Kidney epithelial cell (primary cell): Measurements from ENCODE around the gene CCDC190. TPM values are rescaled to one million over a fixed set of nuclear protein-coding genes. Genes with fewer than 3 reads are reported as not detected.
A peak's percentile ranks its signal among the peaks of the same experiment; 100 is the strongest.

ENCODE experiments used
- DNase-seq: peaks from one replicate; pipeline ENCODE4 v3.0.0-alpha.2; 2010; ENCODE audit warnings: low read depth
- H3K27me3 ChIP-seq: 2 replicates; pipeline ENCODE4 v1.6.0; 2011; ENCODE audit warnings: low read length; ENCODE audit not compliant: control insufficient read depth, insufficient read depth
- H3K36me3 ChIP-seq: 2 replicates; pipeline ENCODE4 v1.5.1; 2011; ENCODE audit warnings: low read length; ENCODE audit not compliant: control insufficient read depth, insufficient read depth
- H3K4me3 ChIP-seq: 2 replicates; pipeline ENCODE4 v1.5.1; 2011; ENCODE audit warnings: low read depth, mild to moderate bottlenecking, control low read depth, low read length
- CTCF ChIP-seq: IDR thresholded peaks from 2 replicates; pipeline ENCODE4 v1.5.1; 2011; ENCODE audit warnings: mild to moderate bottlenecking, moderate library complexity, low read length, control low read depth, inconsistent platforms; ENCODE audit not compliant: insufficient read depth, poor library complexity, severe bottlenecking
- total RNA-seq: library from RNA; depleted of rRNA; stranded (reverse); fragments of >200 nt; gene quantifications from 2 replicates; pipeline ENCODE4 v1.2.3, GENCODE V29; 2015

CCDC190 gene
- total RNA-seq, 1 donor from 2014 or later: not detected

GRCh38 chr1:162901243-162901642 is 40.3 kb upstream of the CCDC190 start:
- Histone ChIP-seq H3K4me3 (no peak overlapping the region), H3K36me3 (no peaks in the 10 kb centered on the region), H3K27me3 (no peaks in the 10 kb centered on the region)
- no peak for TF ChIP-seq CTCF
- DNase-seq: no peak

GRCh38 chr1:162899422-162900146 is 38.6 kb upstream of the CCDC190 start:
- Histone ChIP-seq H3K27me3 (no peaks in the 10 kb centered on the region), H3K36me3 (no peaks in the 10 kb centered on the region), H3K4me3 (no peak overlapping the region)
- no peak for TF ChIP-seq CTCF
- peak; percentile 34 for DNase-seq

- DNase-seq: no peak
- Histone ChIP-seq H3K4me3 (no peak overlapping the region), H3K27me3 (no peaks in the 10 kb centered on the region), H3K36me3 (no peaks in the 10 kb centered on the region)
- TF ChIP-seq CTCF: no peak
Measured at GRCh38 chr1:162893612-162893908, 32.6 kb upstream of the CCDC190 start.

- no peak for DNase-seq
Measured at GRCh38 chr1:162892906-162893611, 32.1 kb upstream of the CCDC190 start.

GRCh38 chr1:162889989-162890388 is 29.0 kb upstream of the CCDC190 start:
- no peak for DNase-seq
- Histone ChIP-seq H3K27me3 (no peaks in the 10 kb centered on the region), H3K4me3 (no peak overlapping the region), H3K36me3 (no peaks in the 10 kb centered on the region)
- TF ChIP-seq CTCF: no peak

More at GRCh38 chr1:162892906-162893611, 32.1 kb upstream of the CCDC190 start:
- Histone ChIP-seq H3K36me3 (no peaks in the 10 kb centered on the region), H3K4me3 (no peak overlapping the region), H3K27me3 (no peaks in the 10 kb centered on the region)
- no peak for TF ChIP-seq CTCF
